Dermis lymphatic vessel endothelial cell (primary cell): Measurements from ENCODE around the gene MALSU1. TPM values are rescaled to one million over a fixed set of nuclear protein-coding genes. Genes with fewer than 3 reads are reported as not detected.

Source experiments
- total RNA-seq: library from RNA; depleted of rRNA; stranded (reverse); fragments of >200 nt; gene quantifications from 2 replicates; pipeline ENCODE4 v1.2.1, GENCODE V29; 2014

Gene MALSU1
- 38.9 and 49.2 TPM in 2 replicates for total RNA-seq

GRCh38 chr7:23298885-23299769 is at the start of gene MALSU1:
MALSU1 (plus strand) TSS chr7:23299339; CDS start chr7:23299353, 14 bp downstream.

Other genes starting within 250 kb of the MALSU1 start
- 16.1 and 24.5 TPM in 2 replicates for gene KLHL7, start 193.6 kb upstream of the MALSU1 start, total RNA-seq
- gene NUP42, start 117.3 kb upstream of the MALSU1 start, total RNA-seq, result 20.6 and 28.8 TPM in 2 replicates
- 0.09 and 0.11 TPM in 2 replicates for gene GPNMB, start 52.6 kb upstream of the MALSU1 start, total RNA-seq
- 1.7 and 2.1 TPM in 2 replicates for gene IGF2BP3, start 171.2 kb downstream of the MALSU1 start, total RNA-seq
- 27.8 and 33.3 TPM in 2 replicates for gene TRA2A, start 232.6 kb downstream of the MALSU1 start, total RNA-seq